K562 (cell line): ENCODE data around the gene ATP8B2. TPM values are rescaled to one million over a fixed set of nuclear protein-coding genes. Genes with fewer than 3 reads are reported as not detected.

Experiments
- ARID1B ChIP-seq: fragments of 450-650 bp; IDR thresholded peaks from 2 replicates; pipeline ENCODE4 v1.6.1; 2016; ENCODE audit warnings: antibody characterized with exemption, mild to moderate bottlenecking, inconsistent platforms
- CAMTA2 ChIP-seq: fragments of 250-450 bp; sonication (Bioruptor Pico); conservative IDR thresholded peaks from 2 replicates; pipeline ENCODE4 v1.5.1; 2022
- HOXB6 ChIP-seq: fragments of 250-450 bp; sonication (Bioruptor Pico); IDR thresholded peaks from 2 replicates; pipeline ENCODE4 v1.5.1; 2022; ENCODE audit warnings: mild to moderate bottlenecking, borderline replicate concordance
- ILK ChIP-seq: fragments of 450-650 bp; IDR thresholded peaks from 2 replicates; pipeline ENCODE4 v1.6.1; 2016; ENCODE audit warnings: missing genetic modification characterization, low read depth, mild to moderate bottlenecking, missing compliant biosample characterization, moderate library complexity, borderline replicate concordance
- LEF1 ChIP-seq: fragments of 450-650 bp; IDR thresholded peaks from 2 replicates; pipeline ENCODE4 v1.6.1; 2016; ENCODE audit warnings: mild to moderate bottlenecking
- NR2C1 ChIP-seq, 2 experiments: fragments of 450-650 bp; IDR thresholded peaks; 2 replicates each; pipeline ENCODE4 v1.6.1; 2017; ENCODE audit warnings: mild to moderate bottlenecking in 2 of 2, antibody characterized with exemption in 1 of 2, inconsistent platforms in 1 of 2, missing compliant biosample characterization in 1 of 2, missing genetic modification characterization in 1 of 2
- PRMT5 ChIP-seq: sonication (generic); formaldehyde crosslinking; IDR thresholded peaks from 2 replicates; pipeline ENCODE4 v1.5.0; 2020; ENCODE audit warnings: missing genetic modification reagents
- RBM14 ChIP-seq: fragments of 200-400 bp; formaldehyde crosslinking; IDR thresholded peaks from 2 replicates; pipeline ENCODE4 v1.6.1; 2018; ENCODE audit warnings: low read depth, mild to moderate bottlenecking, low read length, moderate library complexity, borderline replicate concordance; ENCODE audit not compliant: insufficient read depth
- TAF7 ChIP-seq: fragments of 450-650 bp; IDR thresholded peaks from 2 replicates; pipeline ENCODE4 v1.6.1; 2016; ENCODE audit warnings: missing genetic modification characterization, missing compliant biosample characterization
- ZNF431 ChIP-seq: sonication (generic); formaldehyde crosslinking; IDR thresholded peaks from 2 replicates; pipeline ENCODE4 v1.8.0; 2022; ENCODE audit warnings: mild to moderate bottlenecking, missing genetic modification reagents
- polyA plus RNA-seq, 8 experiments: library from polyadenylated mRNA; depleted of rRNA in 4 of 8; stranded (reverse) in 5 of 8; unstranded in 3 of 8; fragments of >200 nt; fragmentation: Nextera tagmentation in 2 of 8; fragmentation: Illumina TruSeq in 1 of 8; extraction: Ambion mirVana in 2 of 8; extraction: Trizol in 1 of 8; gene quantifications; 2 replicates each; pipeline versions ENCODE4 v1.2.1 to v1.2.3, GENCODE V29; 2011 to 2014; ENCODE audit warnings: inconsistent platforms in 1 of 8, missing spikeins in 1 of 8
- total RNA-seq, 7 experiments: library from RNA; depleted of rRNA in 6 of 7; stranded (reverse); fragments of >200 nt in 6 of 7; fragmentation: Illumina TruSeq in 2 of 7; extraction: Trizol in 2 of 7; gene quantifications; 2 replicates each; pipeline versions ENCODE4 v1.2.1 to v1.2.3, GENCODE V29; 2011 to 2021; ENCODE audit warnings: low replicate concordance in 1 of 7
- TF ChIP-seq, protein P1 (sequence below): fragments of 200-800 bp; sonication (Bioruptor generic); IDR thresholded peaks from 2 replicates; pipeline ENCODE4 v1.6.1; 2016; ENCODE audit warnings: missing genetic modification characterization, missing compliant biosample characterization
- TF ChIP-seq, protein P2 (sequence below), 2 experiments: fragments of 450-650 bp; IDR thresholded peaks; 2 replicates each; pipeline ENCODE4 v1.6.1; 2018; ENCODE audit warnings: mild to moderate bottlenecking in 2 of 2, low read depth in 1 of 2; ENCODE audit not compliant: partially characterized antibody in 2 of 2
- TF ChIP-seq, protein P3 (sequence below): fragments of 450-650 bp; IDR thresholded peaks from 2 replicates; pipeline ENCODE4 v1.6.1; 2016; ENCODE audit warnings: antibody characterized with exemption

ATP8B2 gene
- total and polyA plus RNA-seq, 9 of the 15 experiments (the other 6 are each of a cell fraction or from before 2014, with no cell fraction given), result 0.27 to 33.2 (median 18.4) TPM

DNA sequence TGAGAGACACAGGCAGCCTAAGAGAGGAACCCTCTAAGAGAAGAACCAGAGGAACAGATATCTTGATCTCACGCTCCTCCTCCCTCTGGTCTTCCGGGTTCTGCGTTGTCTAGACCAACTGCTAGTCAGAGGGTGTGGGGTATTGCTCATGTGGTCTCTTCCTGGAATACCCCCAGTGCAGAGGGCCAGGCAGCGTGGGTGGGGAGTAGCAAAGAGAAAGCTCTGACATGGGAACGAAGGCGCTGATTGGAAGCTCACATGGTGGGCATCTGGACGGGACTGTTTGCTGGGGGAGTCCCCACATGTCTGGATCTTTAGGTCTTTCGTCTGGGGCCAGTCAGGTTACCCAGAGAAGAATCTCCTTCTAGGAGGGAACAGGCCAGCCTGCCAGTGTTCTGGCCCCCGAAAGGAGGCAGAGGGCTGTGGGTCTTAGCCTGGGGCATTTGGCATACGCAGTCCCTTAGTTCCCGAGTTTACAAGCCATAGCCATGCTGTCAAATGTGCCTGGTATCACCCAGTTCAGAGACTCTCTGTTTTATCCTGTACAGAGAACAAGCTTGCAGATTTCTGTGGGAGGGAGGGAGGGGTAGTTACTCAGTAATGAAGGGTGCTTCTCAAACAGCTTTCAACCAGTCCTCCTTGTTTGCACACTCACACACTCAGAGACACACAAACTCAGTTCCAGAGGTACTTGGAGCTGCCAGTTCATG, 61.5 kb downstream of the ATP8B2 start (continued):
- TF ChIP-seq, protein P1, sequence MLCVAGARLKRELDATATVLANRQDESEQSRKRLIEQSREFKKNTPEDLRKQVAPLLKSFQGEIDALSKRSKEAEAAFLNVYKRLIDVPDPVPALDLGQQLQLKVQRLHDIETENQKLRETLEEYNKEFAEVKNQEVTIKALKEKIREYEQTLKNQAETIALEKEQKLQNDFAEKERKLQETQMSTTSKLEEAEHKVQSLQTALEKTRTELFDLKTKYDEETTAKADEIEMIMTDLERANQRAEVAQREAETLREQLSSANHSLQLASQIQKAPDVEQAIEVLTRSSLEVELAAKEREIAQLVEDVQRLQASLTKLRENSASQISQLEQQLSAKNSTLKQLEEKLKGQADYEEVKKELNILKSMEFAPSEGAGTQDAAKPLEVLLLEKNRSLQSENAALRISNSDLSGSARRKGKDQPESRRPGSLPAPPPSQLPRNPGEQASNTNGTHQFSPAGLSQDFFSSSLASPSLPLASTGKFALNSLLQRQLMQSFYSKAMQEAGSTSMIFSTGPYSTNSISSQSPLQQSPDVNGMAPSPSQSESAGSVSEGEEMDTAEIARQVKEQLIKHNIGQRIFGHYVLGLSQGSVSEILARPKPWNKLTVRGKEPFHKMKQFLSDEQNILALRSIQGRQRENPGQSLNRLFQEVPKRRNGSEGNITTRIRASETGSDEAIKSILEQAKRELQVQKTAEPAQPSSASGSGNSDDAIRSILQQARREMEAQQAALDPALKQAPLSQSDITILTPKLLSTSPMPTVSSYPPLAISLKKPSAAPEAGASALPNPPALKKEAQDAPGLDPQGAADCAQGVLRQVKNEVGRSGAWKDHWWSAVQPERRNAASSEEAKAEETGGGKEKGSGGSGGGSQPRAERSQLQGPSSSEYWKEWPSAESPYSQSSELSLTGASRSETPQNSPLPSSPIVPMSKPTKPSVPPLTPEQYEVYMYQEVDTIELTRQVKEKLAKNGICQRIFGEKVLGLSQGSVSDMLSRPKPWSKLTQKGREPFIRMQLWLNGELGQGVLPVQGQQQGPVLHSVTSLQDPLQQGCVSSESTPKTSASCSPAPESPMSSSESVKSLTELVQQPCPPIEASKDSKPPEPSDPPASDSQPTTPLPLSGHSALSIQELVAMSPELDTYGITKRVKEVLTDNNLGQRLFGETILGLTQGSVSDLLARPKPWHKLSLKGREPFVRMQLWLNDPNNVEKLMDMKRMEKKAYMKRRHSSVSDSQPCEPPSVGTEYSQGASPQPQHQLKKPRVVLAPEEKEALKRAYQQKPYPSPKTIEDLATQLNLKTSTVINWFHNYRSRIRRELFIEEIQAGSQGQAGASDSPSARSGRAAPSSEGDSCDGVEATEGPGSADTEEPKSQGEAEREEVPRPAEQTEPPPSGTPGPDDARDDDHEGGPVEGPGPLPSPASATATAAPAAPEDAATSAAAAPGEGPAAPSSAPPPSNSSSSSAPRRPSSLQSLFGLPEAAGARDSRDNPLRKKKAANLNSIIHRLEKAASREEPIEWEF (CRISPR knock-in tag), result 0 out of 2 replicates have a peak, but pooled peaks have one; percentile 53
- TF ChIP-seq PRMT5 (CRISPR knock-in tag) (no peak), ILK (tag) (no peak), ZNF431 (CRISPR knock-in tag) (no peak), LEF1 (0 out of 2 replicates have a peak, but pooled peaks have one; percentile 9), RBM14 (no peak), NR2C1 (IDR thresholded peaks at IDR 0.05) (0 out of 2 replicates have a peak, but pooled peaks have one; percentile 9), NR2C1 (tag; IDR thresholded peaks at IDR 0.05) (0 out of 2 replicates have a peak, but pooled peaks have one; percentile 21), ARID1B (peak; percentile 39; the same call in 1 of the 2 replicates), TAF7 (0 out of 2 replicates have a peak, but pooled peaks have one; percentile 66), CAMTA2 (CRISPR knock-in tag) (no peak), HOXB6 (CRISPR knock-in tag) (no peak)
- TF ChIP-seq, protein P2, sequence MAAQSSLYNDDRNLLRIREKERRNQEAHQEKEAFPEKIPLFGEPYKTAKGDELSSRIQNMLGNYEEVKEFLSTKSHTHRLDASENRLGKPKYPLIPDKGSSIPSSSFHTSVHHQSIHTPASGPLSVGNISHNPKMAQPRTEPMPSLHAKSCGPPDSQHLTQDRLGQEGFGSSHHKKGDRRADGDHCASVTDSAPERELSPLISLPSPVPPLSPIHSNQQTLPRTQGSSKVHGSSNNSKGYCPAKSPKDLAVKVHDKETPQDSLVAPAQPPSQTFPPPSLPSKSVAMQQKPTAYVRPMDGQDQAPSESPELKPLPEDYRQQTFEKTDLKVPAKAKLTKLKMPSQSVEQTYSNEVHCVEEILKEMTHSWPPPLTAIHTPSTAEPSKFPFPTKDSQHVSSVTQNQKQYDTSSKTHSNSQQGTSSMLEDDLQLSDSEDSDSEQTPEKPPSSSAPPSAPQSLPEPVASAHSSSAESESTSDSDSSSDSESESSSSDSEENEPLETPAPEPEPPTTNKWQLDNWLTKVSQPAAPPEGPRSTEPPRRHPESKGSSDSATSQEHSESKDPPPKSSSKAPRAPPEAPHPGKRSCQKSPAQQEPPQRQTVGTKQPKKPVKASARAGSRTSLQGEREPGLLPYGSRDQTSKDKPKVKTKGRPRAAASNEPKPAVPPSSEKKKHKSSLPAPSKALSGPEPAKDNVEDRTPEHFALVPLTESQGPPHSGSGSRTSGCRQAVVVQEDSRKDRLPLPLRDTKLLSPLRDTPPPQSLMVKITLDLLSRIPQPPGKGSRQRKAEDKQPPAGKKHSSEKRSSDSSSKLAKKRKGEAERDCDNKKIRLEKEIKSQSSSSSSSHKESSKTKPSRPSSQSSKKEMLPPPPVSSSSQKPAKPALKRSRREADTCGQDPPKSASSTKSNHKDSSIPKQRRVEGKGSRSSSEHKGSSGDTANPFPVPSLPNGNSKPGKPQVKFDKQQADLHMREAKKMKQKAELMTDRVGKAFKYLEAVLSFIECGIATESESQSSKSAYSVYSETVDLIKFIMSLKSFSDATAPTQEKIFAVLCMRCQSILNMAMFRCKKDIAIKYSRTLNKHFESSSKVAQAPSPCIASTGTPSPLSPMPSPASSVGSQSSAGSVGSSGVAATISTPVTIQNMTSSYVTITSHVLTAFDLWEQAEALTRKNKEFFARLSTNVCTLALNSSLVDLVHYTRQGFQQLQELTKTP (IDR thresholded peaks at IDR 0.05; ENCODE audit: low read depth in 1 of 2, partially characterized antibody in 2 of 2), result peak in 1 of 2 experiments; percentile 17
- TF ChIP-seq, protein P3, sequence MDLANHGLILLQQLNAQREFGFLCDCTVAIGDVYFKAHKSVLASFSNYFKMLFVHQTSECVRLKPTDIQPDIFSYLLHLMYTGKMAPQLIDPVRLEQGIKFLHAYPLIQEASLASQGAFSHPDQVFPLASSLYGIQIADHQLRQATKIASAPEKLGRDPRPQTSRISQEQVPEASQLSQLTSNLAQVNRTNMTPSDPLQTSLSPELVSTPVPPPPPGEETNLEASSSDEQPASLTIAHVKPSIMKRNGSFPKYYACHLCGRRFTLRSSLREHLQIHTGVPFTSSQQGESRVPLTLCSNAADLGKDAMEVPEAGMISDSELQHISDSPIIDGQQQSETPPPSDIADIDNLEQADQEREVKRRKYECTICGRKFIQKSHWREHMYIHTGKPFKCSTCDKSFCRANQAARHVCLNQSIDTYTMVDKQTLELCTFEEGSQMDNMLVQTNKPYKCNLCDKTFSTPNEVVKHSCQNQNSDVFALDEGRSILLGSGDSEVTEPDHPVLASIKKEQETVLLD, result 0 out of 2 replicates have a peak, but pooled peaks have one; percentile 52
